Neuronal stem cell (in vitro differentiated cells): ENCODE measurements around the gene NELL1.

ENCODE experiments used
- DNase-seq: peaks from one replicate; pipeline ENCODE4 v3.0.0-alpha.2; 2013; ENCODE audit warnings: low spot score
- H2AFZ ChIP-seq: one replicate; pipeline ENCODE4 v1.6.1; 2013; ENCODE audit warnings: mild to moderate bottlenecking, low read length, inconsistent platforms
- H2AK5ac ChIP-seq: 2 replicates; pipeline ENCODE4 v1.6.1; 2013; ENCODE audit warnings: low read depth, mild to moderate bottlenecking, inconsistent platforms, low read length, moderate library complexity, mixed read lengths
- H2BK120ac ChIP-seq: 2 replicates; pipeline ENCODE4 v1.6.1; 2013; ENCODE audit warnings: low read depth, mild to moderate bottlenecking, inconsistent platforms, low read length, moderate library complexity, mixed read lengths
- H2BK12ac ChIP-seq: one replicate; pipeline ENCODE4 v1.6.1; 2013; ENCODE audit warnings: low read length, inconsistent platforms
- H2BK15ac ChIP-seq: 2 replicates; pipeline ENCODE4 v1.6.1; 2013; ENCODE audit warnings: mild to moderate bottlenecking, low read length, inconsistent platforms, mixed read lengths
- H2BK5ac ChIP-seq: one replicate; pipeline ENCODE4 v1.6.1; 2013; ENCODE audit warnings: inconsistent platforms, mild to moderate bottlenecking, low read length, moderate library complexity
- H3K14ac ChIP-seq: one replicate; pipeline ENCODE4 v1.6.1; 2013; ENCODE audit warnings: low read length, inconsistent platforms
- H3K18ac ChIP-seq: 2 replicates; pipeline ENCODE4 v1.6.1; 2013; ENCODE audit warnings: low read length, inconsistent platforms
- H3K23ac ChIP-seq: 2 replicates; pipeline ENCODE4 v1.6.1; 2013; ENCODE audit warnings: low read depth, mild to moderate bottlenecking, mixed read lengths, low read length, inconsistent platforms; ENCODE audit not compliant: poor library complexity
- H3K27ac ChIP-seq: replicated peaks from 3 replicates; pipeline ENCODE4 v1.5.1; 2013; ENCODE audit warnings: low read length, inconsistent platforms
- H3K27me3 ChIP-seq, 3 experiments: 2 replicates each; pipeline ENCODE4 v1.6.1; 2013; ENCODE audit warnings: low read length in 3 of 3, mild to moderate bottlenecking in 2 of 3, inconsistent platforms in 1 of 3, low read depth in 1 of 3, mixed read lengths in 1 of 3, moderate library complexity in 1 of 3; ENCODE audit not compliant: control insufficient read depth in 3 of 3, insufficient read depth in 3 of 3
- H3K36me3 ChIP-seq, 2 donors: replicated peaks in 1 of 2; 2 replicates each; pipeline ENCODE4 v1.6.1; 2013; ENCODE audit warnings: low read length in 2 of 2; ENCODE audit not compliant: control insufficient read depth in 2 of 2, insufficient read depth in 2 of 2
- H3K4ac ChIP-seq: 2 replicates; pipeline ENCODE4 v1.6.1; 2013; ENCODE audit warnings: inconsistent platforms, mild to moderate bottlenecking, low read length, moderate library complexity
- H3K4me1 ChIP-seq, 2 donors: 1 replicate in 1 of 2; 2 replicates in 1 of 2; pipeline ENCODE4 v1.6.1; 2013; ENCODE audit warnings: low read length in 2 of 2, low read depth in 1 of 2; ENCODE audit not compliant: control insufficient read depth in 2 of 2, insufficient read depth in 1 of 2
- H3K4me2 ChIP-seq: one replicate; pipeline ENCODE4 v1.6.1; 2013; ENCODE audit warnings: mild to moderate bottlenecking, low read length, inconsistent platforms; ENCODE audit not compliant: insufficient read depth, poor library complexity, severe bottlenecking
- H3K4me3 ChIP-seq, 2 donors: 2 replicates each; pipeline ENCODE4 v1.5.1; 2013; ENCODE audit warnings: low read length in 2 of 2, mild to moderate bottlenecking in 2 of 2, inconsistent platforms in 1 of 2, moderate library complexity in 1 of 2
- H3K79me1 ChIP-seq: one replicate; pipeline ENCODE4 v1.6.1; 2013; ENCODE audit warnings: low read depth, mild to moderate bottlenecking, inconsistent platforms, low read length, moderate library complexity
- H3K9ac ChIP-seq: one replicate; pipeline ENCODE4 v1.6.1; 2013; ENCODE audit warnings: mild to moderate bottlenecking, low read depth, low read length, inconsistent platforms; ENCODE audit not compliant: poor library complexity
- H3K9me3 ChIP-seq, 2 donors: replicated peaks in 1 of 2; 2 replicates each; pipeline versions ENCODE3 to v1.6.1; 2013; ENCODE audit warnings: low read length in 2 of 2, mild to moderate bottlenecking in 2 of 2, inconsistent platforms in 1 of 2, low read depth in 1 of 2, mixed read lengths in 1 of 2, moderate library complexity in 1 of 2; ENCODE audit not compliant: control insufficient read depth in 2 of 2, insufficient read depth in 1 of 2
- H4K8ac ChIP-seq: one replicate; pipeline ENCODE4 v1.6.1; 2013; ENCODE audit warnings: low read depth, mild to moderate bottlenecking, inconsistent platforms, low read length, moderate library complexity
- H4K91ac ChIP-seq: one replicate; pipeline ENCODE4 v1.6.1; 2013; ENCODE audit warnings: low read length, low read depth, mild to moderate bottlenecking, inconsistent platforms; ENCODE audit not compliant: poor library complexity
- WGBS, 2 donors: extraction: QIAGEN DNeasy Blood & Tissue Kit; methylation state at CpG; one replicate each; pipeline ENCODE4 v1.1.7; 2013; ENCODE audit warnings: missing lambda C conversion rate in 2 of 2, mixed read lengths in 1 of 2; ENCODE audit not compliant: insufficient read length in 2 of 2, insufficient replicate concordance in 1 of 2; ENCODE audit errors: extremely low coverage in 2 of 2; 5-methylcytosine and 5-hydroxymethylcytosine counted together

The NELL1 gene

DNA sequence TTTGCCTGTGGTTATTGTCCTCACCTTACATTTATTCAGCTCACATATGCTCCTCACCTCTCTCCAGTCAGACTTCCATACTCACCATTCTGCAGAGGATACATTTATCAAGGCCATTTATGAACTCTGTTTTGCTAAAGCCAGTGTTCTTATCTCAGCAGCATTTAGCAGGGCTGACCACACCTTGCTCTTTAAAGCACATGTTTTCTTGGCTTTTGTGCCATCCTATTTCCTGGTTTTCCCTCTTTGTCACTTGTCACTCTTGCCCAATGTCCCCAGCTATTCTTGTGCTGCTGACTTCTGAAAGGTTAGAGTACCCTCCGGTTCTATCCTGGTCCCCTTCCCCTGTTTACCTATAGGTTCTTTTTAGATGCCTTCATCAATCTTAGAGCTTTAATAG, 446.6 kb downstream of the NELL1 start:
- Histone ChIP-seq H4K91ac (no peak overlapping the region), H3K9me3 (no peaks in the 10 kb centered on the region), H3K36me3 (no peaks in the 10 kb centered on the region), H4K8ac (no peak overlapping the region), H3K4me2 (no peak overlapping the region), H3K18ac (no peak overlapping the region), H3K4me1 (peaks cover 0 to 3% of the 10 kb centered on the region in 2 donors), H3K9ac (no peak overlapping the region), H3K27ac (no peak overlapping the region), H3K4ac (no peak overlapping the region), H2AK5ac (no peak overlapping the region), H3K27me3 (no peaks in the 10 kb centered on the region), H2BK5ac (no peak overlapping the region), H3K4me3 (no peak overlapping the region), H2BK120ac (no peak overlapping the region), H3K79me1 (no peaks in the 10 kb centered on the region), H2AFZ (no peak overlapping the region), H3K23ac (no peak overlapping the region), H2BK15ac (no peak overlapping the region), H3K14ac (no peak overlapping the region), H2BK12ac (no peak overlapping the region)
- no peak for DNase-seq
- WGBS, 2 donors, result no CpG with 5 or more reads among the region's 1 CpG

DNA sequence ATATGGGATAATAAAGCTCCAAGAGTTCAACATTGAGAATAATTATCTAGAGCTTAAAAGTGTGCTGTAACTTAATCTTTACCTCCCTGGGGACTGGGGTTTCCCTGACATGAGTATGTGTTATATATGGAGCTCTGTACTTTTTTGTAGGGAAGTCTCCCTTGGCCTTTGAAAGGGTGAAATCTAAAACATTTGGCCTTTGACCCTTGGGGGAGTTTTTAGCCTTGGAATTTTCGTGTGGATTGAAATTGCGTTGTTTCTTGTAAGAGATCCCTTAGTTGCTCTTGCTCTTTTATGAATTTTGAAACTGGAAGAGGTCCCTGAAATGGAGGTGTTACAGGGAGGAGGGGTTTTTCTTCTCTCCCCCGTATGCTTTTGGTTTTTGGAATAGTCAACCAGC, 450.0 kb downstream of the NELL1 start:
- Histone ChIP-seq H2AFZ (no peak overlapping the region), H3K9me3 (no peaks in the 10 kb centered on the region), H3K36me3 (no peaks in the 10 kb centered on the region), H3K27me3 (no peaks in the 10 kb centered on the region), H2AK5ac (no peak overlapping the region), H3K4me2 (no peak overlapping the region), H3K23ac (no peak overlapping the region), H3K27ac (no peak overlapping the region), H2BK15ac (no peak overlapping the region), H4K8ac (no peak overlapping the region), H2BK120ac (no peak overlapping the region), H2BK12ac (no peak overlapping the region), H3K9ac (no peak overlapping the region), H3K4ac (no peak overlapping the region), H3K79me1 (peaks cover 2% of the 10 kb centered on the region), H4K91ac (no peak overlapping the region), H3K18ac (no peak overlapping the region), H3K4me1 (peaks cover 0 to 3% of the 10 kb centered on the region in 2 donors), H3K14ac (no peak overlapping the region), H3K4me3 (no peak overlapping the region), H2BK5ac (no peak overlapping the region)
- DNase-seq, result no peak
- WGBS, 2 donors, result no CpG with 5 or more reads among the region's 3 CpGs

DNA sequence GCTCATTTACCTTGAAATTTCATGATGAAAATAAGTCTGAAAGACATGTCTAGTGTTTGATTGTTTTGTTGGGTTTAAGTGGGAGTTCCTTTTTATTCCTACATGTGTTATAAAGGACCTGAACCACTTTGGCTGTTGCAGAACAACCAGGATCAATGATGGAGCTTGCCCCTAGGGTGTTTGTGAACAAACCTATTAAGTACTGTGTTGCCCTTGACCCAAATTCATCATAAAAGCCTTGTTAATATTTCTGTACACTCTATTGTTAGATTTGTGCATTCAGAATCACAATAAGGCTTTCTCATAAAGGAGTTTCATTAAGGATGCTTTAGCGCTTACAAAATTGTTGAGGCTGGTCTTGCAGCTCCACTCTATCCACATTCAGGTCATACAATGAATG, 452.6 kb downstream of the NELL1 start:
- DNase-seq, result no peak
- H4K91ac ChIP-seq, result no peak overlapping the region
- H3K14ac ChIP-seq, result no peak overlapping the region
- no peak overlapping the region for H2AFZ ChIP-seq
- no peak overlapping the region for H3K18ac ChIP-seq
- H2BK15ac ChIP-seq, result no peak overlapping the region
- H2AK5ac ChIP-seq, result no peak overlapping the region
- H2BK12ac ChIP-seq, result no peak overlapping the region
- H3K9me3 ChIP-seq, result no peaks in the 10 kb centered on the region
- no peak overlapping the region for H3K4me2 ChIP-seq
- H3K4me3 ChIP-seq, result no peak overlapping the region
- H2BK5ac ChIP-seq, result no peak overlapping the region
- no peak overlapping the region for H3K27ac ChIP-seq
- H3K4me1 ChIP-seq, result no peaks in the 10 kb centered on the region
- no peak overlapping the region for H3K23ac ChIP-seq
- peaks cover 2% of the 10 kb centered on the region for H3K79me1 ChIP-seq
- H3K9ac ChIP-seq, result no peak overlapping the region
- H4K8ac ChIP-seq, result no peak overlapping the region
- no peaks in the 10 kb centered on the region for H3K36me3 ChIP-seq
- no CpG with 5 or more reads among the region's 1 CpG for WGBS, 2 donors
- H3K27me3 ChIP-seq, result no peaks in the 10 kb centered on the region
- no peak overlapping the region for H3K4ac ChIP-seq
- no peak overlapping the region for H2BK120ac ChIP-seq

DNA sequence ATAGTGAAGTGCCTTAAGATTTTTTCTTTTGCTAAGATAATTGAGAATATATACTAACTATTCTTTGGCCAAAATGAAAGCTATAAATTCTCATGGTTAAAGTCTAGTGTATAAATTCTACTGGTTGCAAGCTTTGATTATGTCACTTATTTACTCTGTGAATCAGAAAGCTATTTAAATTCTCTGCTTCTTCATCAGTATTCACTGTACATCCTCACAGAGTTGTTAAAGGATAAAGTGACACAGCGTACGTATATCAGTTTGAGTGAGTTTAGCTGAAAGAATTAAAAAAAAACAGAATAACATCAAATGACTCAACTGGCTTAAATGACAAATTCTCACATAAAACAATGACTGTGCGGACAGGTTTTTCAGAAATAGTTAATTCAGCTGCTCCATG, 453.1 kb downstream of the NELL1 start:
- no peaks in the 10 kb centered on the region for H3K36me3 ChIP-seq
- no CpG with 5 or more reads among the region's 3 CpGs for WGBS, 2 donors

More for the DNA sequence above, 453.1 kb downstream of the NELL1 start:
- no peak overlapping the region for H2BK12ac ChIP-seq
- H3K9ac ChIP-seq, result no peak overlapping the region
- no peaks in the 10 kb centered on the region for H3K9me3 ChIP-seq
- no peak overlapping the region for H3K4me3 ChIP-seq
- H2BK120ac ChIP-seq, result no peak overlapping the region
- H2BK5ac ChIP-seq, result no peak overlapping the region
- no peak overlapping the region for H4K91ac ChIP-seq
- no peak overlapping the region for H2AK5ac ChIP-seq
- no peak overlapping the region for H3K27ac ChIP-seq
- peaks cover 2% of the 10 kb centered on the region for H3K79me1 ChIP-seq
- DNase-seq, result no peak
- H3K27me3 ChIP-seq, result no peaks in the 10 kb centered on the region
- H3K4me1 ChIP-seq, result no peaks in the 10 kb centered on the region
- no peak overlapping the region for H3K23ac ChIP-seq
- no peak overlapping the region for H4K8ac ChIP-seq
- H3K18ac ChIP-seq, result no peak overlapping the region
- no peak overlapping the region for H3K4me2 ChIP-seq
- H3K14ac ChIP-seq, result no peak overlapping the region
- H2BK15ac ChIP-seq, result no peak overlapping the region
- H2AFZ ChIP-seq, result no peak overlapping the region
- H3K4ac ChIP-seq, result no peak overlapping the region
